Measurements from ENCODE around the gene HIGD1A. TPM values are rescaled to one million over a fixed set of nuclear protein-coding genes. Genes with fewer than 3 reads are reported as not detected.
"Not testable (repeated sequence)": the region's sequence is repeated elsewhere in the genome, so short reads cannot be mapped to it uniquely, and the experiment has no call there.

HIGD1A gene
- total and polyA plus RNA-seq, 9 of the 15 experiments (the other 6 are each of a cell fraction or from before 2014, with no cell fraction given): 165 to 1,185 (median 333) TPM

DNA sequence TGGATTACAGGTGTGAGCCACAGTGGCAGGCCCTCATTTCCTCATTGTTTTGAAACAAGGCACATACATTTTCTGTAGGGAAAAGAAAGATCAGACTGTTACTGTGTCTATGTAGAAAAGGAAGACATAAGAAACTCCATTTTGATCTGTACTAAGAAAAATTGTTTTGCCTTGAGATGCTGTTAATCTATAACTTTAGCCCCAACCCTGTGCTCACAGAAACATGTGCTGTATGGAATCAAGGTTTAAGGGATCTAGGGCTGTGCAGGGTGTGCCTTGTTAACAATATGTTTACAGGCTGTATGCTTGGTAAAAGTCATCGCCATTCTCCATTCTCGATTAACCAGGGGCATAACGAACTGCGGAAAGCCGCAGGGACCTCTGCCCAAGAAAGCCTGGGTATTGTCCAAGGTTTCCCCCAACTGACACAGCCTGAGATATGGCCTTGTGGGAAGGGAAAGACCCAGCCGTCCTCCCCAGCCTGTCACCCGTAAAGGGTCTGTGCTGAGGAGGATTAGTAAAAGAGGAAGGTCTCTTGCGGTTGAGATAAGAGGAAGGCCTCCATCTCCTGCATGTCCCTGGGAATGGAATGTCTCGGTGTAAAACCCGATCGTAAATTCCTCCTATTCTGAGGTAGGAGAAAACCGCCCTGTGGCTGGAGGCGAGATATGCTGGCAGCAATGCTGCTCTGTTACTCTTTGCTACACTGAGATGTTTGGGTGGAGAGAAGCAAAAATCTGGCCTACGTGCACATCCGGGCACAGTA lies 7.0 kb upstream of the HIGD1A start:
- ATAC-seq: peak; percentile 49
- POLR2A ChIA-PET: not testable (repeated sequence)
- TF ChIP-seq SPI1 (IDR thresholded peaks at IDR 0.05; ENCODE audit: borderline replicate concordance, low read depth, low read length) (peak; percentile 84), SMAD4 (CRISPR knock-in tag; conservative IDR thresholded peaks at IDR 0.05) (peak; percentile 67; the same call in 1 of the 2 replicates), ZBTB7A (IDR thresholded peaks at IDR 0.05; ENCODE audit: borderline replicate concordance, control insufficient read depth, low read depth, low read length) (peak; percentile 80), KLF16 (IDR thresholded peaks at IDR 0.05) (0 out of 2 replicates have a peak, but pooled peaks have one; percentile 41), ZNF197 (CRISPR knock-in tag; IDR thresholded peaks at IDR 0.05; ENCODE audit: low read depth) (peak; percentile 61; the same call in 1 of the 2 replicates), ZNF583 (CRISPR knock-in tag; IDR thresholded peaks at IDR 0.05) (peak; percentile 23; the same call in 1 of the 2 replicates), MEIS2 (IDR thresholded peaks at IDR 0.05; ENCODE audit: partially characterized antibody) (peak; percentile 68), ZNF57 (CRISPR knock-in tag; IDR thresholded peaks at IDR 0.05) (0 out of 2 replicates have a peak, but pooled peaks have one; percentile 18), ATF7 (IDR thresholded peaks at IDR 0.05) (0 out of 2 replicates have a peak, but pooled peaks have one; percentile 16), TAF7 (tag; IDR thresholded peaks at IDR 0.05) (peak; percentile 51; the same call in 1 of the 2 replicates), PTTG1 (tag; IDR thresholded peaks at IDR 0.05; ENCODE audit: low read depth) (peak; percentile 74), HDAC2 (IDR thresholded peaks at IDR 0.05) (peak; percentile 85), ZNF644 (tag; IDR thresholded peaks at IDR 0.05; ENCODE audit: low read depth) (0 out of 2 replicates have a peak, but pooled peaks have one; percentile 52), ARID1B (IDR thresholded peaks at IDR 0.05) (peak; percentile 80), ELF4 (CRISPR knock-in tag; IDR thresholded peaks at IDR 0.05) (0 out of 2 replicates have a peak, but pooled peaks have one; percentile 4), CXXC5 (CRISPR knock-in tag; IDR thresholded peaks at IDR 0.05) (peak; percentile 52; the same call in 1 of the 2 replicates), CBFA2T3 (IDR thresholded peaks at IDR 0.05) (peak; percentile 40; the same call in 1 of the 2 replicates), GATA2 (CRISPR knock-in tag; IDR thresholded peaks at IDR 0.05) (0 out of 2 replicates have a peak, but pooled peaks have one; percentile 42), PTRF (tag; IDR thresholded peaks at IDR 0.05) (0 out of 2 replicates have a peak, but pooled peaks have one; percentile 50), ZFP1 (CRISPR knock-in tag; IDR thresholded peaks at IDR 0.05) (peak; percentile 45; the same call in 1 of the 2 replicates)

More for the DNA sequence above, 7.0 kb upstream of the HIGD1A start:
- H4K20me1 ChIP-seq (replicated peaks; ENCODE audit: control insufficient read depth, insufficient read depth, low read length); H3K79me2 ChIP-seq (ENCODE audit: control insufficient read depth, insufficient read depth, low read length); H3K9me1 ChIP-seq (ENCODE audit: control insufficient read depth, insufficient read depth, low read length); H3K36me3 ChIP-seq (ENCODE audit: control insufficient read depth, insufficient read depth, low read length); in situ Hi-C loops (cut with MboI); CTCF ChIA-PET (ENCODE audit: low intra/inter-chr PET ratio); H3K27me3 ChIP-seq (ENCODE audit: control insufficient read depth in 2 of 2, insufficient read depth in 2 of 2, low read length in 2 of 2); H3K9me3 ChIP-seq (replicated peaks; ENCODE audit: control insufficient read depth, insufficient read depth, low read depth, low read length); BruUV-seq (replicated peaks); H3K4me3 ChIP-seq; intact Hi-C loops (cut with micrococcal nuclease): not testable (repeated sequence)
- Histone ChIP-seq H2AFZ (ENCODE audit: low read depth, low read length) (peak overlapping the region; percentile 93), H3K27ac (ENCODE audit: extremely low read depth, low read depth, low read length) (peak overlapping the region; percentile 47; the same call in 2 of the 3 replicates), H3K4me1 (replicated peaks in 1 of 2; ENCODE audit: control insufficient read depth in 2 of 2, insufficient read depth in 2 of 2, low read length in 2 of 2) (peaks cover 4 to 21% of the 10 kb centered on the region in 2 experiments; a peak in 4 of 5 replicates), H3K4me2 (ENCODE audit: insufficient read depth, low read length) (peak overlapping the region; percentile 66), H3K9ac (ENCODE audit: insufficient read depth in 1 of 2, low read depth in 2 of 2, low read length in 2 of 2) (peak overlapping the region; percentile 47 to 68; a peak in 2 of 4 replicates)
- peak in 1 of 4 experiments; percentile 71 for DNase-seq (ENCODE audit: extremely low read depth in 1 of 4, low spot score in 3 of 4)
- peak; percentile 85 for FAIRE-seq
- WGBS (ENCODE audit: insufficient coverage, low coverage, missing lambda C conversion rate): 5% methylated on average over 15 of the region's 15 CpGs
